ENCODE data around the gene EIF4A3. TPM values are rescaled to one million over a fixed set of nuclear protein-coding genes. Genes with fewer than 3 reads are reported as not detected.

EIF4A3 gene
- total RNA-seq, 1 donor from 2014 or later = 78.9 TPM

DNA sequence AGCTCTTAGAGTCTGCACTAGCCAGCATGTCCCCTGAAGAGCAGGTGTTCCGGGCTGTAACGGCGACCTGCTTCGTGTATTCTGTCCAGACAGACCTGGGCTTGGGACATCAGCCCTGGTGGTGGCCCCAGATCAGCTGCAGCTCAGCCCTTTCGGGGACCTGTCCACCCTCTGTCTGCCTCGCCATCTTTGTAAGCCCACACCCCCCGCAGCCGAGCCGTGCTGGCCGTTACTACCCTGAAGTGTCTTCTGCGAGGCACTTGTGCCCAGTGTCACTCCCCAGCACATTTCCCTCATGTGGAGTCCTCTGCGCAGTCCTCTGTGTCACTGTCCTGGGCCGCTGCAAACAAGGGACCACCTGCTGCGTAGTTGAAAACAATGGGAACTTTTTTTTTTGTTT lies 33.3 kb upstream of the EIF4A3 start:
- H3K4me3 ChIP-seq = no peak overlapping the region
- H3K9me3 ChIP-seq = no peaks in the 10 kb centered on the region
- H3K27me3 ChIP-seq = no peaks in the 10 kb centered on the region
- DNase-seq (ENCODE audit: low spot score in 2 of 2) = no peak
- intact Hi-C loops (cut with DNase I) = no loop called here
- no peaks in the 10 kb centered on the region for H3K4me1 ChIP-seq
- no peaks in the 10 kb centered on the region for H3K36me3 ChIP-seq
- no peak overlapping the region for H3K27ac ChIP-seq
- TF ChIP-seq, protein P1, sequence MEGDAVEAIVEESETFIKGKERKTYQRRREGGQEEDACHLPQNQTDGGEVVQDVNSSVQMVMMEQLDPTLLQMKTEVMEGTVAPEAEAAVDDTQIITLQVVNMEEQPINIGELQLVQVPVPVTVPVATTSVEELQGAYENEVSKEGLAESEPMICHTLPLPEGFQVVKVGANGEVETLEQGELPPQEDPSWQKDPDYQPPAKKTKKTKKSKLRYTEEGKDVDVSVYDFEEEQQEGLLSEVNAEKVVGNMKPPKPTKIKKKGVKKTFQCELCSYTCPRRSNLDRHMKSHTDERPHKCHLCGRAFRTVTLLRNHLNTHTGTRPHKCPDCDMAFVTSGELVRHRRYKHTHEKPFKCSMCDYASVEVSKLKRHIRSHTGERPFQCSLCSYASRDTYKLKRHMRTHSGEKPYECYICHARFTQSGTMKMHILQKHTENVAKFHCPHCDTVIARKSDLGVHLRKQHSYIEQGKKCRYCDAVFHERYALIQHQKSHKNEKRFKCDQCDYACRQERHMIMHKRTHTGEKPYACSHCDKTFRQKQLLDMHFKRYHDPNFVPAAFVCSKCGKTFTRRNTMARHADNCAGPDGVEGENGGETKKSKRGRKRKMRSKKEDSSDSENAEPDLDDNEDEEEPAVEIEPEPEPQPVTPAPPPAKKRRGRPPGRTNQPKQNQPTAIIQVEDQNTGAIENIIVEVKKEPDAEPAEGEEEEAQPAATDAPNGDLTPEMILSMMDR (IDR thresholded peaks at IDR 0.05) = no peak

DNA sequence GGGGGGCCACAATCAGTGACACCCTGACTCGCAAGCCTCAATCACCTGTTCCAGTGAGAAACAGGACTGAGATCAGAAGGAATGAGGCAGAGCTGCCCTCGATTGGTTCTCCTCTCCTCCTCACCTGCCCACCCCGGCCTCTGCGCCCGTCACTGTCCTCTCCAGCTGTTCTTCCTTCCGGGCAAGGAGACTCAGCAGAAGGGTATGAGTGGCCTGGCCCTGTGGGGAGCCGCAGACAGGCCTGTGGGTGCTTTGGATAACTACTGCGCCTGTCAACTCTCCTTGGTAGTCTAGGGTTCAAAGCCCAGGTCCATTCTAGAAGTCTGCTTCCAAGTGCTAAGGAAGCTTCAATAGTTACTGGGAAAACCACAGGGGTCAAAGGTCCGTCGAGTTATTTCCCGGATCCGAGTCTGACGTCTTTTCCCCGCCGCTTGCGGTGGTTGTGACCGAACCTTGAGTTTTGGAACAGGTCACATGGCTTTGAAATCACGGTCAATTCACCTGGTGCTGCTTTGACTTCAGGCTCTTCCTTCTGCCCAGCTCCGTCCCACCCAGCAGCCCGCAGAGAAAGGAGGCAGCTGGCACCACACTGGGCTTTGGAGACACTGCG lies 31.2 kb upstream of the EIF4A3 start:
- H3K4me3 ChIP-seq = no peak overlapping the region
- no peaks in the 10 kb centered on the region for H3K9me3 ChIP-seq

DNA sequence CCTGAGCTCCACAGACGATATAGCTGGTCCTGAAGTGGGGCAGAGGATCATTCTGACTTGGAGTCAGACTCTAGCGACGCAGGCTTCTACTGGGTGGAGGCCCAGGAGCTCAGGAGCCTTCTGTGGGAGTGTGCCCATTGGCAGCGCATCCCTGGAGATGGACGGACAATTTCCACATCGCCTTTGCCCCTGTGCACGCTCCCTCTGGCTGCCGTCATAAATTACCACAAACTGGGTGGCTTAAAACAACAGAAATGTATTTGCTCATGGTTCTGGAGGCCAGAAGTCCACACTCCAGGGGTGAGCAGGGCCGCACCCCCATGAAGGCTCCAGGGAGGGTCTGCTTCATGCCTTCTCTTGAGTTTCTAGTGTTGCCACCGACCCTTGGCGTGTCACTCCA lies 29.8 kb upstream of the EIF4A3 start:
- TF ChIP-seq, protein P1 (IDR thresholded peaks at IDR 0.05) = no peak
- intact Hi-C loops (cut with DNase I) = no loop called here
- Histone ChIP-seq H3K9me3 (no peaks in the 10 kb centered on the region), H3K36me3 (no peaks in the 10 kb centered on the region), H3K27me3 (no peaks in the 10 kb centered on the region), H3K4me1 (no peaks in the 10 kb centered on the region), H3K27ac (no peak overlapping the region), H3K4me3 (no peak overlapping the region)
- DNase-seq (ENCODE audit: low spot score in 2 of 2) = no peak

More for the DNA sequence above, 31.2 kb upstream of the EIF4A3 start:
- Histone ChIP-seq H3K27me3 (no peaks in the 10 kb centered on the region), H3K27ac (no peak overlapping the region), H3K36me3 (no peaks in the 10 kb centered on the region), H3K4me1 (no peaks in the 10 kb centered on the region)
- DNase-seq (ENCODE audit: low spot score in 2 of 2) = no peak
- intact Hi-C loops (cut with DNase I) = no loop called here
- TF ChIP-seq, protein P1 (IDR thresholded peaks at IDR 0.05) = no peak

DNA sequence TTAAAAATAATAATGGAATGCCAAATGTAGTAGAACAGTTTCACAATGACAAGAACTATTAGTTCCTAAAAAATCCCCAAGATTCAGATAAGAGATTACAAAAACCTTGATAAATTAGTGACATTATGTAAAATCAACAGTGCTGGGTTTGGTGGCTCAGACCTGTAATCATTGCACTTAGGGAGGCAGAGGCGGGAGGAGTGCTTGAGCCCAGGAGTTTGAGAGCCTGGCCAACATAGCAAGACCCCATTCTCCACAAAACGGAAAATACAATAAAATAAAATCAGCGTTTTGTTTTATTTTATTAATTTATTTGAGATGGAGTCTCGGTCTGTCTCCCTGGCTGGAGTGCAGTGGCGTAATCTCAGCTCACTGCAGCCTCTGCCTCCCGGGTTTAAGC lies 27.0 kb upstream of the EIF4A3 start:
- TF ChIP-seq, protein P1 (IDR thresholded peaks at IDR 0.05) = no peak
- intact Hi-C loops (cut with DNase I) = no loop called here
- no peak for DNase-seq (ENCODE audit: low spot score in 2 of 2)
- H3K9me3 ChIP-seq = no peaks in the 10 kb centered on the region
- no peak overlapping the region for H3K4me3 ChIP-seq
- H3K4me1 ChIP-seq = no peaks in the 10 kb centered on the region
- no peaks in the 10 kb centered on the region for H3K27me3 ChIP-seq
- H3K36me3 ChIP-seq = no peaks in the 10 kb centered on the region
- H3K27ac ChIP-seq = no peak overlapping the region

DNA sequence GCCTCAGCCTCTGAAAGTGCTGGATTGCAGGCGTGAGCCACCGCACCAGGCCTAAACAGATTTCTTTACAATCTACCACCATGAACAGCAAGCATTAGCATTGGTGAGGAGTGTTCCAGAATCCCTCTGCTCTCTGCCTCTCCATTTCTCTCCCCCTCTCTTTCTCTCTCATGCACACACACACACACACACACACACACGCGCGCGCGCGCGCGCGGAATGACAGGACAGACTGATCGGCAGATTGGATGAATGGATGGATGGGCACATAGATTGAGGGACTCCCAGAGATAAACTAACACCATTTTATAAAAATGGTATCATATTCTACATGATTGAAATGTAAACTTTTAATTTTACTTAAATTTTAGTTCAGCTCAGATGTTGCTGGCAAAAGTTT lies 26.2 kb upstream of the EIF4A3 start:
- intact Hi-C loops (cut with DNase I) = no loop called here
- Histone ChIP-seq H3K27me3 (no peaks in the 10 kb centered on the region), H3K36me3 (no peaks in the 10 kb centered on the region), H3K4me3 (no peak overlapping the region), H3K4me1 (no peaks in the 10 kb centered on the region), H3K27ac (no peak overlapping the region), H3K9me3 (no peaks in the 10 kb centered on the region)
- TF ChIP-seq, protein P1 (IDR thresholded peaks at IDR 0.05) = no peak
- no peak for DNase-seq (ENCODE audit: low spot score in 2 of 2)

DNA sequence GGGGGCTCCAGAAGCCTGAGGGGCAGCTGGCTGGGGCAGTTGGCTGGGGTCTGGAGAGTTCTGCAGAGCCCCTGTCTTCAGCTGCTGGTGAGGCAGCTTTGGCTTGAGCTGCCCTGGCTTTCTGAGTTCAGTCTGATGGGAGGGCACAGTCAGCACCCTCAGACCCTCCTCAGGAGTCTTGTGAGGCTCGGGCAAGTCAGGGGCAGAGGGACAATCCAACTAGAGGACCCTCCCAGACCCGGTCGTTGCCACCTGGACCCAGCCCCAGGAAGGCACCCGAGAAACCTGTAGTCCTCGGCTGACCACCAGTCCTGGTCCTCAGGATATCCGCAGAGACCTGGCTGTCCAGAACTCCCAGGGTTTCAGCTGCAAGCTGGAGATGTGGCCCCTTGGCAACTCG lies 24.8 kb upstream of the EIF4A3 start:
- intact Hi-C loops (cut with DNase I) = no loop called here
- TF ChIP-seq, protein P1 (IDR thresholded peaks at IDR 0.05) = no peak
- Histone ChIP-seq H3K4me1 (no peaks in the 10 kb centered on the region), H3K27me3 (no peaks in the 10 kb centered on the region), H3K4me3 (no peak overlapping the region), H3K36me3 (no peaks in the 10 kb centered on the region), H3K27ac (no peak overlapping the region), H3K9me3 (no peaks in the 10 kb centered on the region)
- no peak for DNase-seq (ENCODE audit: low spot score in 2 of 2)
